Breast epithelium (tissue), 4 donors: ENCODE results near the gene TAS1R3. TPM values are rescaled to one million over a fixed set of nuclear protein-coding genes. Genes with fewer than 3 reads are reported as not detected.

Experiments used
- DNase-seq, 2 donors: peaks; one replicate each; pipeline ENCODE4 v3.0.0-alpha.2; 2019; ENCODE audit warnings: low spot score in 2 of 2
- H3K27ac ChIP-seq, 2 donors: fragments of 200-600 bp; sonication (generic) in 1 of 2; one replicate each; pipeline ENCODE4 v1.5.1; 2016 to 2019; ENCODE audit warnings: mild to moderate bottlenecking in 1 of 2
- H3K27me3 ChIP-seq, 2 donors: fragments of 200-600 bp; sonication (generic) in 1 of 2; one replicate each; pipeline versions ENCODE4 v1.5.1 to v1.6.0; 2017 to 2019; ENCODE audit warnings: control low read depth in 1 of 2, mild to moderate bottlenecking in 1 of 2
- H3K36me3 ChIP-seq: fragments of 200-600 bp; one replicate; pipeline ENCODE4 v1.5.1; 2019
- H3K4me1 ChIP-seq, 2 donors: fragments of 200-600 bp; sonication (generic); one replicate each; pipeline ENCODE4 v1.5.1; 2016 to 2019; ENCODE audit warnings: control low read depth in 1 of 2
- H3K4me3 ChIP-seq, 3 donors: fragments of 200-600 bp; sonication (generic); 1 replicate in 2 of 3; 2 replicates in 1 of 3; pipeline ENCODE4 v1.5.1; 2016 to 2019; ENCODE audit warnings: mild to moderate bottlenecking in 3 of 3, moderate library complexity in 2 of 3
- H3K9me3 ChIP-seq, 2 donors: fragments of 200-600 bp; sonication (generic) in 1 of 2; one replicate each; pipeline ENCODE4 v1.5.1; 2016 to 2019; ENCODE audit warnings: control low read depth in 1 of 2
- CTCF ChIP-seq, 3 donors: fragments of 450-650 bp; IDR thresholded peaks; one replicate each; pipeline ENCODE4 v1.5.1; 2016 to 2017; ENCODE audit warnings: antibody characterized with exemption in 3 of 3, mild to moderate bottlenecking in 3 of 3, moderate library complexity in 3 of 3
- POLR2A ChIP-seq: fragments of 450-650 bp; IDR thresholded peaks from one replicate; pipeline ENCODE4 v1.6.1; 2016; ENCODE audit warnings: antibody characterized with exemption, mild to moderate bottlenecking, moderate library complexity
- POLR2AphosphoS5 ChIP-seq, 3 donors: sonication (generic); formaldehyde crosslinking; IDR thresholded peaks; one replicate each; pipeline ENCODE4 v1.6.1; 2017; ENCODE audit warnings: antibody characterized with exemption in 3 of 3
- intact Hi-C: fragments of 100-400 bp; cut with DNase I; formaldehyde crosslinking; loops from one replicate; pipeline ENCODE4 v1.15.1; 2023; ENCODE audit warnings: low total_unique reads
- total RNA-seq, 3 donors: library from RNA; depleted of rRNA; stranded (reverse); fragments of >200 nt; gene quantifications; one replicate each; pipeline ENCODE4 v1.1.0, GENCODE V29; 2016

The TAS1R3 gene
- total RNA-seq, 3 donors from 2014 or later = 0.16 to 0.33 TPM; not detected in 1

GRCh38 chr1:1360506-1361169 lies 29.6 kb downstream of the TAS1R3 start:
- peak; percentile 81 to 83 for DNase-seq

GRCh38 chr1:1361233-1361981 lies 30.3 kb downstream of the TAS1R3 start:
- Histone ChIP-seq H3K4me3 (peak overlapping the region; percentile 10 to 76 (median 13)), H3K36me3 (no peaks in the 10 kb centered on the region), H3K27ac (peak overlapping the region; percentile 92 to 98), H3K9me3 (no peaks in the 10 kb centered on the region), H3K4me1 (peaks cover 26 to 31% of the 10 kb centered on the region in 2 donors), H3K27me3 (no peaks in the 10 kb centered on the region)
- intact Hi-C loops = no loop called here
- TF ChIP-seq POLR2AphosphoS5 (IDR thresholded peaks at IDR 0.05) (no peak), CTCF (IDR thresholded peaks at IDR 0.05) (no peak), POLR2A (no peak)
- DNase-seq = no peak

More at GRCh38 chr1:1360506-1361169, 29.6 kb downstream of the TAS1R3 start:
- Histone ChIP-seq H3K9me3 (no peaks in the 10 kb centered on the region), H3K4me1 (peaks cover 26 to 31% of the 10 kb centered on the region in 2 donors), H3K4me3 (peak overlapping the region in 2 of 3 donors; percentile 70 to 76), H3K27me3 (no peaks in the 10 kb centered on the region), H3K36me3 (no peaks in the 10 kb centered on the region), H3K27ac (peak overlapping the region; percentile 92 to 98)
- peak; percentile 26 to 71 (median 42) for TF ChIP-seq POLR2AphosphoS5 (IDR thresholded peaks at IDR 0.05)
- no peak for TF ChIP-seq POLR2A
- intact Hi-C loops = no loop called here

- peak; percentile 61 to 69 for DNase-seq
- Histone ChIP-seq H3K27ac (peak overlapping the region; percentile 92 to 98), H3K27me3 (no peaks in the 10 kb centered on the region), H3K36me3 (no peaks in the 10 kb centered on the region), H3K4me1 (peaks cover 26 to 31% of the 10 kb centered on the region in 2 donors), H3K9me3 (no peaks in the 10 kb centered on the region), H3K4me3 (peak overlapping the region; percentile 10 to 76 (median 13))
- TF ChIP-seq POLR2A (no peak), POLR2AphosphoS5 (IDR thresholded peaks at IDR 0.05) (peak in 1 of 3 donors; percentile 32)
- intact Hi-C loops = no loop called here
These were observed 30.9 kb downstream of the TAS1R3 start for GRCh38 chr1:1361982-1362423.

GRCh38 chr1:1364266-1364665 lies 33.2 kb downstream of the TAS1R3 start:
- Histone ChIP-seq H3K27me3 (no peaks in the 10 kb centered on the region), H3K36me3 (no peaks in the 10 kb centered on the region), H3K4me1 (peaks cover 21 to 24% of the 10 kb centered on the region in 2 donors), H3K9me3 (no peaks in the 10 kb centered on the region), H3K27ac (peak overlapping the region; percentile 2 to 7), H3K4me3 (no peak overlapping the region)
- intact Hi-C loops = no loop called here
- TF ChIP-seq CTCF (IDR thresholded peaks at IDR 0.05) (no peak), POLR2A (no peak)
- peak; percentile 75 to 92 for DNase-seq

- H3K4me3 ChIP-seq = no peak overlapping the region
- no peaks in the 10 kb centered on the region for H3K9me3 ChIP-seq
- no peak for DNase-seq
- intact Hi-C loops = no loop called here
- H3K27ac ChIP-seq = no peak overlapping the region
- H3K36me3 ChIP-seq = no peaks in the 10 kb centered on the region
- H3K4me1 ChIP-seq = peaks cover 7 to 12% of the 10 kb centered on the region in 2 donors
- no peak for TF ChIP-seq CTCF (IDR thresholded peaks at IDR 0.05)
- no peak for TF ChIP-seq POLR2A
- TF ChIP-seq POLR2AphosphoS5 (IDR thresholded peaks at IDR 0.05) = no peak
- H3K27me3 ChIP-seq = no peaks in the 10 kb centered on the region
These were observed 35.0 kb downstream of the TAS1R3 start for GRCh38 chr1:1365875-1366698.
